Stimulated activated effector memory CD8-positive, alpha-beta T cell treated with anti-CD3 and anti-CD28 coated beads, Interleukin-12 subunit alpha, Interleukin-12 subunit beta, amount 100 ng/mL, for 72 hours (primary cell): ENCODE results near the gene GBF1.
A peak's percentile ranks its signal among the peaks of the same experiment; 100 is the strongest.

Source experiments
- ATAC-seq: fragments of 150-1000 bp; cut with Tn5 transposase; 2 replicates; pipeline ENCODE4 v1.10.0; 2021
- DNase-seq, 2 donors: peaks; one replicate each; pipeline ENCODE4 v3.0.0; 2021 to 2022; ENCODE audit warnings: low spot score in 2 of 2
- H3K27ac Mint-ChIP-seq: one replicate; pipeline ENCODE4 v1.8.0; 2022; ENCODE audit warnings: mild to moderate bottlenecking, mixed read lengths
- H3K36me3 Mint-ChIP-seq: one replicate; pipeline ENCODE4 v1.8.0; 2022; ENCODE audit warnings: mild to moderate bottlenecking, mixed read lengths
- H3K4me1 Mint-ChIP-seq: one replicate; pipeline ENCODE4 v1.8.0; 2022; ENCODE audit warnings: mixed read lengths
- H3K4me3 Mint-ChIP-seq: one replicate; pipeline ENCODE4 v1.8.0; 2022; ENCODE audit warnings: mild to moderate bottlenecking, mixed read lengths
- H3K9me3 Mint-ChIP-seq: one replicate; pipeline ENCODE4 v1.8.0; 2022; ENCODE audit warnings: mixed read lengths

Gene GBF1

DNA sequence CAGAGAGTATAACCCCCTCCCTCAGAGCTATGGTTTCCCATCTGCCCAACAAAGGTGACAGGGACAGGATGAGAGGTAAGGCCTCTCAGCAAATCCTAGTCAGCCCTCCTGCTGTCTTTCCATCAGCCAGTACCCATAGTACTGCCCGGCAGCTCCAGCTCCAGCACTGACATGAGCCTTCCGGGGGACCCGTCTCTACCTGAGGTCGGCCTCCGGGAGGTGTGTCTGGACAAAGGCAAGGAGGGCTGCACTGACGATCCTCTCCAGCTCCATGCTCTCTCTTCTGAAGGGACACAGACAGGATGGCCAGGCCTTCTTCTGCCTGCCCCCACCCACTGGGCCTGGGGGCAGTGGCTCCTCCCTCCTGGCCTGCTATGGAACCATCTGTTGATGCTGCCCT lies 179.6 kb downstream of the GBF1 start:
- Mint-ChIP-seq H3K27ac (peak overlapping the region; percentile 30), H3K9me3 (no peaks in the 10 kb centered on the region), H3K36me3 (peaks cover 42% of the 10 kb centered on the region), H3K4me1 (peaks cover 46% of the 10 kb centered on the region), H3K4me3 (no peak overlapping the region)
- ATAC-seq: no peak
- DNase-seq: no peak

DNA sequence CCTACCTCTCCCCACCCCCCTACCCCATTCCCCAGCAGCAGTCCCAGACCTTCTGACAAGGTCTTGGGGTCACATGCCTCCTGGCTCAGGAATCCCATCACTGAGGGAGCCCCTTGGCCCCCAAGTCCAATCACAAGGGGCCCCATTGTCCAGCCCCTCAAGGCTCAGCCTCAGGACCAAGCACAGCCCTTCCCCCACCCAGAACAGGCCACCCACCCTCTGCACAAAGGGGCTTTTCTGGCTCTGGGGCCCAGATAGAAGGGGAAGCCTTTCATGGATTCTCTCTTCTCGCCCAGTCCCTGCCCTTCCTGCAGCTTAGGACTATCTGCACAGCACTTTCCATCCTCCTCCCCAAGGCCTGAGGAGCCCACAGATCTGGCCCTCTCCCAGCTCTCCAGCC lies 180.1 kb downstream of the GBF1 start:
- H3K4me3 Mint-ChIP-seq: no peak overlapping the region
- peak overlapping the region; percentile 30 for H3K27ac Mint-ChIP-seq
- peaks cover 37% of the 10 kb centered on the region for H3K36me3 Mint-ChIP-seq
- no peaks in the 10 kb centered on the region for H3K9me3 Mint-ChIP-seq
- DNase-seq (no peak), ATAC-seq (no peak)
- peaks cover 41% of the 10 kb centered on the region for H3K4me1 Mint-ChIP-seq

DNA sequence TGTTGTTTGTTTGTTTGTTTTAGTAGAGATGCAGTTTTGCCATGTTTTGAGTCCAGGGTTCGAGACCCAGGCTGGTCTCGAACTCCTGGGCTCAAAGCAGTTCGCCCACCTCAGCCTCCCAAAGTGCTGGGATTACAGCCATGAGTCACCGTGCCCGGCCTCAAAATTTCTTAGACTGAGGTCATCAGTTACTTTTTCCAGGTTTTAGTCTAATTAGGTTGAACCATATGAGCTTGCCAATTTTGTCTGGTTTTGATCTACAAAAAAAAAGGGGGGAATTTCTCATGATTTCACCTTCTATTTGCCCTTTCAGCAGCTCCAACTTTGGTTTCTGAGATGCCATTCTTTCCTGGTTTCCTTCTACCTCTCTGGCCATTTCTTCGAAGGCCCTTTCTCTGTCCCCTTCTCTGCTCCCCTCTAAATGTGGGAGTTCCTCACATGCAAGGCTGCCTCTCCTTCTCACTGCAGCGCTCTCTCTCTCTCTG lies 181.5 kb downstream of the GBF1 start:
- H3K27ac Mint-ChIP-seq: peak overlapping the region; percentile 30
- H3K9me3 Mint-ChIP-seq: no peaks in the 10 kb centered on the region
- DNase-seq (no peak), ATAC-seq (no peak)
- H3K4me3 Mint-ChIP-seq: no peak overlapping the region
- H3K4me1 Mint-ChIP-seq: peaks cover 41% of the 10 kb centered on the region
- peaks cover 29% of the 10 kb centered on the region for H3K36me3 Mint-ChIP-seq

DNA sequence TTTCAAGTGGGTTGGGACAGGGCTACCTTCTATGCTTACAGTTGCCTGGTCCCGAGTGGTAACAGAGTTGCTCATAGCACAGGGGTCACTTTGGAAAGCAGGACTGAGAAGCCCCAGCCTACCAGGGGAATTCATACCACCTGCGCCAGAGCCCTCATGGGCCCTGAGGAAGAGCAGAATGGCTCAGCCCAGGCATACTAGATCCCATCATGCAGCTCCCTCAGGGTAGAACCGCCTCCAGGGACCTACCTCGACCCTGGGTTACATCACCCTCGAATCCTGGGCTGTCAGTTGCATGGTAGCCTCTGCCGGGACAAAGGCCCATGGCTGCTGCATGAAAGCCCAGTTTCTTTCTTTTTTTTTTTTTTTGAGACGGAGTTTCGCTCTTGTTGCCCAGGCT lies 184.1 kb downstream of the GBF1 start:
- H3K36me3 Mint-ChIP-seq: peaks cover 14% of the 10 kb centered on the region
- no peak for ATAC-seq
- no peaks in the 10 kb centered on the region for H3K9me3 Mint-ChIP-seq
- peaks cover 53% of the 10 kb centered on the region for H3K4me1 Mint-ChIP-seq
- H3K27ac Mint-ChIP-seq: no peak overlapping the region
- no peak for DNase-seq
- no peak overlapping the region for H3K4me3 Mint-ChIP-seq

DNA sequence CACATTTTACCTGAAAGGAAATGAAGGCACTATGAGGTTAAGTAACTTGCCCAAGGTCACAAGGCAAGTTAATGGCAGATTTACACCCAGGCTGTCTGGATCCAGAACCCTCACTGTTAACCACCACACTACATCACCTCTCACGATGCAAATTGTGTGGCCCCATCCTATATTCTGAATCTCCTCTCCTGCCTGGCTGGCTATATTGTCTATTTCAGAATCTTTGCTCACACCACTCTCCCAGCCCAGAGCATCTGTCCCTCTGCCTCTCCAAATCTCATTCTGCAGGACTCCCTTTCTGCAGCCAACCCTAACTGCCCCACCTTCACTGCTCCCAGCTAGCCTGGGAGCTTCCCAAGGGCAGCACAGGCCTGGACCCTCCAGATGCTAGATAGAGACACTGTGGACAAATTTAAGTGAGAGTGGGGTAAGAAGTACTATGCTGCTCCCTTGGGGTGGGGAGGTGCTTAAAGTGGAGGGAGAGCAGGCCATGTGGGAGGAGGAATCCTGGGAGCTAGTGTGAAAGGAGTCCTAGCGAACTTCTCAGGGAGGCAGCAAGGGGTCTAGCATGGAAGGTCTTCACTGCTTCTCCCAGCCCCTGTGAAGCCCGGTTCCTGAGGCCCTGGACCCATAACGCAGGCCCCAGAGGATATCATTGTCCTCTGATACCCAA lies 186.3 kb downstream of the GBF1 start:
- DNase-seq (no peak), ATAC-seq (no peak)
- Mint-ChIP-seq H3K4me3 (peak overlapping the region; percentile 90), H3K36me3 (peaks cover 14% of the 10 kb centered on the region), H3K9me3 (no peaks in the 10 kb centered on the region), H3K27ac (peak overlapping the region; percentile 95), H3K4me1 (peaks cover 64% of the 10 kb centered on the region)
